ENCODE results near the gene INS.

INS gene

DNA sequence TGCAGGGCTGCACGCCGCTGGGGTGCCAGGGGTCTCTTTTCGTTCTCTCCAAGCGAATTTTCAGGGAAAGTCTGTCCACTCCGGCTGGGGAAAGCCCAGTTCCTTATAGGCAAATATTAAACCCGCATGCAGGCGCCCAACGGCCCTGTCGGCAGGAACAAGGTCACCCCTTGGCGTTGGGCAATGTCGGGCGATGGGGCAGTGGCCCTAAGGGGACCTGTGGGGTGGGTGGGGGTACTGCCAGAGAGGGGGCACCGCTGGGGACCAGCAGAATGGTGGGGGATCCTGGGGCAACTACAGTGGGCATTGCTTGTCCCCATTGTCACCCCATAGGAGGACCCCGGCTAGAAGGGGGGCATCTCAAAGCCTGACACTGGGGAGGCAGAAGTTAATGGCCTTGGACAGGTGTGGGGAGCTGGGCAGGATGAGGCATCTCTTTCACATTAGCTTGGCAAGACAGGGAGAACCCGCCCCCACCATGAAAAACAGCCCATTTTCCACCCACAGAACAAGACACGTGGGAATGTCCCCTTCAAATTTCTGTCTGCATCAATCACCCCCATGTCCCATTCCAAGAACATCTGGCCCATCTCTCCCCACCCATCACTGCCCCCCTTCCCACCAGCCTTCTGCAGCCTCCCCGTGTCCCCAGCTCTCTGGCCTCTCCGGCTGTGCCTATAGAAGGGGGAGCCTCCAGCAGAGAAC is 16.3 kb downstream of the INS start:
- DNase-seq (ENCODE audit: low read depth in 2 of 2), result no peak

GRCh38 chr11:2143799-2144543 is 17.0 kb downstream of the INS start:
- no peak for DNase-seq (ENCODE audit: low read depth in 2 of 2)

DNA sequence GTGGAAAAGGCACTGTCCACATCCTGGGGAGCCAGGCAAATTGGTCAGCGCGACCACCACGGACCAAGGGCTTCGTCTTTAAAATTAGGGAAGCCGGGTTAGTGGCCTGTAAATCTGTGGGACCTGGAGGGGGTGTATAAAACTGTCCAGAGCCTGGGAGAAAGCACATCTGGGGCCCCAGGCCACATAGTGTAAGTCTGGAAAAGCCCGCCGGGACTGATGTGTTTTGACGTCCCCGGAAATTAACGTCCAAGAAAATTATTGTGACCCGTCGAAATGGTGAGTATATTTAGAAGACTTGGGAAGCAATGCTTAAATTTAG is 17.6 kb downstream of the INS start:
- no peak for DNase-seq (ENCODE audit: low read depth in 2 of 2)

- DNase-seq (ENCODE audit: low read depth in 2 of 2), result peak in 1 of 2 donors; percentile 34
Observed at GRCh38 chr11:2142762-2143202, 18.2 kb downstream of the INS start.

DNA sequence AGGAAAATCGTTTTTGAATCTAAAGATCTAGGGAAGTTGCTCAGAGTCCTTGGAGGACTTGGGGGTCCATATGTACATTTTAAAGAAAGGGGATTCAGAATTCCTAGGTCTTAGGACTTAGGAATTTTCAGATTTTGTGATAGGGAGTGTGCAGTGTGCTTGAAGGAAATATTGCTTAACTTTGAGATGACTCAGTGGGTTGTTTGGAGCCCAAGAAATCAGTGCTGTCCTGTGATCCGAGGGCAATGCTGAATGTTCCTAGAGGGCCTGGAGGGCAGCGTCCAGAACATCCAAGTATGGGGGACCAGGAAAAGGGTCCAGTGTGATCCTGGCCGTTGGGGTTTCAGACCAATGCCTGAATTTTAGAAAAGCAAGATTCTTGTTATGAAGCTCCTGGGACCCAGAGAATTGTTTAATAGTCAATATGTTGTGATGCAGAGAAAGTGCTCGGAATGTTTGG is 18.7 kb downstream of the INS start:
- DNase-seq (ENCODE audit: low read depth in 2 of 2), result no peak

GRCh38 chr11:2140411-2141400 is 20.3 kb downstream of the INS start:
- DNase-seq (ENCODE audit: low read depth in 2 of 2), result no peak

DNA sequence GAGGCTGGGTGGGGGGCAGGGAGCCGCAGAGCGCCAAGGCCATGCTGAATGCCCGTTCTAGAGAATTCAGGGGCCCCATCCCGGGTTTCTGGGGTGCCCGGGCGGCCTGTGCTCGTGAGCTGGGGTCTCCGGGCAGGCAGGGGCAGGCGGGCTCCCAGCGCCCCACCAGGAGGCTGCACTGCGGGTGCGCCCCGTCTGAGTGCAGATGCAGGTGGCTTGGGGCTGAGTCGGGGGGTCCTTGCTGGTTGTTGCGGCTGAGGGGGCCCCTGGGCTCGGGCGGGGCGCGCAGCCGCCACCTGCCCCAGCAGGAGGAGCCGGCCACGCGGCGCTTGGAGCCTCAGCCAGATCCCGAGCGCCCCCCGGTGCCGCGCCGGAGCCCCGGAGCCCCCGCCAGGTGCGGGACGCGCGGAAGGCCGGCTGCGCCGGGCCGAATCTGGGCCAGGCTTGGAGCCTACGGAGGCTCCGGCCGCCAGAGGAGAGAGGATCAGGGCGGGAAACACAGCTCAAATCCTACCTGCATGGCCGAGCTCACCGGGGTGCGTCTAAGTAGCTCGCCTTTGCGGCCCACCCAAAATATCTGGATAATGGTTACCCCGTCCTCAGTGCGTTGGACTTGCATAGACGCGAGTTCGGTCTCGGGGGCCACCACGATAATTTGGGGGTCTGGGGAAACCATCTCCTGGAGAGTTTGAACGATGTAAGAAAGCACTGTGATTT is 21.2 kb downstream of the INS start:
- DNase-seq (ENCODE audit: low read depth in 2 of 2), result no peak

DNA sequence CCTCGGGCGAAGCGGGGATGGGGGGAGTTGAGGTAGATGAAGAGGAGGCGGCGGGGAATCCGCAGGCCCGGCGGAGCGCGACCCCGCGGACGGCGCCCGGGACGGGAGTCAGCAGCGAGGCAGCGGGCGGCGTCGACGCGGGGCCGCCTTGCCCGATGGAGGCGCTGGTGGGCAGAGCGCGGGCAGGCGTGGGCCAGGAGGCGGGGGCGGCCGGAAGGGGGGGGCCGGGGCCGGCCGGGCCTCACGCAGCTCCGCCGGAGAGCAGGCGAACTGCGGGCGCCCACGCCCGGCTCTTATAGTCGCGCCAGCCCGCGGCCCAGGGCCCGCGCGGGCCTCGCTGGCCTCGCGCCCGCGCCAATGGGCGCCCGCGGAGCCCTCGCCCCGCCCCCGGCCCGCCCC is 21.9 kb downstream of the INS start, which contains the start of gene IGF2:
IGF2 (minus strand) TSS at position 267 of the 399 bp plus-strand sequence. CDS start 3,866 bp downstream, outside the sequence.
- no peak for DNase-seq (ENCODE audit: low read depth in 2 of 2)

DNA sequence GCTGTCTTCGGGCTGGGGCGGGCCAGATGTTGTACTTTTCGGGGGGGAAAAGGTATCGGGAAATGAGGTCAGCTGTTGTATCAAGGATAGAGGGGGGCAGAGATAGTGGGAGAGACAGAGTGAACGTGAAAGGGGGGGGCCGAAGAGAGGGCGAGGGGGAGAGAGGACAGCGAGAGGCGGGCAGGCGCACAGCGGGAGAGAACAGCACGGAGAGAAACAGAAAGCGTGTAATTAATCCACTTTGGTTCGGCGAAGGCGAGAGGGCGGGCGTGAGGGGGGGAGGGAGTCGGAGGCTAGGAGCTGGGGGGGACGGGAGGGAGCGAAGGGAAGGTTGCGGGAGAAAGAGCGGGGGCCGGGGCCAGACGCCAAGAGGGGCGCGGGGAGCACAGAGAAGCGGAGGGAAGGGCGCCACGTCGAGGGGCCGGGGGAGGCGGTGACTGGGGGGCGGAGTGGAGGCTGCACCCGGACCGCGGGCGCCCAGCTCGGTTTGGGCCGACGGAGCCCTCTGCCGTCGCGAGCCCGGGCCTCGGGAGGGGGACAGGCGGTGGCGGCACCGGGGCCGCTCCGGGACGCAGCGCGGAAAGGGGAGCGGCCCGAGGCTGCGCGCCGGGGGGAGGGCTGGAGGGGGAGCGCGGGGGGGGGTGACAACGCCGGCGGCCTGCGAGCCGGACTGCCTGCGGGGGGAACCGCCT is 22.4 kb downstream of the INS start:
- no peak for DNase-seq (ENCODE audit: low read depth in 2 of 2)

GRCh38 chr11:2138068-2138430 is 23.0 kb downstream of the INS start:
- DNase-seq (ENCODE audit: low read depth in 2 of 2), result no peak

GRCh38 chr11:2137202-2138067 is 23.6 kb downstream of the INS start:
- DNase-seq (ENCODE audit: low read depth in 2 of 2), result no peak

DNA sequence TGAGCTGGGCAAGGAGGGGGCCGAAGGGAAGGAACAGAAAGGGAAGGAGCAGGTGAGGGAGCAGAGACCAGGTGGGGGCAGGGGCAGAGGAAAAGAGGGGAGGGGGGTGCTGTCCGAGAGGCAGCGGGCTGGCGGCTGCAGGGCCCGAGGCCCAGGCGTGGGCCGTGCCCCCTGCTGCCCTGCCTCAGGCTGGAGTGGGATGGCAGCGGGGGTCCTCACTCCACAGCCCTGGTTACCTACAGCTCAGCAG is 24.1 kb downstream of the INS start:
- DNase-seq (ENCODE audit: low read depth in 2 of 2), result no peak

DNA sequence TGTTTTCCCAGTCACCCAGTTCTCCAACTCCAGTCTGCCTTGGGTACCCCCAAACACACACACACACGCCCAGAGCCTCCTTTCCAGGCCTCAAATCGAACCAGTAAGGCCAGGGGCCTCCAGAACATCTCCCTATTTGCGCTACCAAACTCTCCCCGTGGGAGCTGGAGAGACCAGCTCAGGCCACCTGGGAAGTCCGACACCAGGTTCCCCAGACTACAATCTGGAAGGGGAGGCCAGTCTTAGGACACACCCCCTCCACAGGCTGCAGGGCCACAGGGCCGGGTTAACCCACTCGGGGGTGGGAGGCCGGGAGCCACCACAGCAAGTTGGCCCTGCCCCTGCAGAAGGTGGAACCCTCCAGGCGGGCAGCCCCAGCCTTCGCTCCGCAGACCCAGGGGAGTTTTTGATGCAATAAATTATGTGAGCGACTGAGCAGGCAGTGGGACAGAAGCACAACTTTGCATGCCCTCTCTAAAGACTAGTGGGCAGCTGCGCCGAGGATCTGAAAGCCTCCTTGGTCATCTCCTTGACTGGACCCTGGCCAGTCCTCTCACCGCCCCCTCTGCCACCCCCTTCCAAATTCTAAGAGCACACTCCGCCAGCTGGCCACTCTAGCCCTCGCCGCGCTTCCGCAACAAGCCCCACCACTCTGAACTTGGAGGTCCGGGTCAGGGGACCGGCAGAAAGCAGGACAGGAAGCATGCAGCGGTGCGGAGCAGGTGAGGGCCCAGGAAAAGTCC is 24.6 kb downstream of the INS start:
- DNase-seq (ENCODE audit: low read depth in 2 of 2), result no peak

- DNase-seq (ENCODE audit: low read depth in 2 of 2), result no peak
Observed at GRCh38 chr11:2135648-2136201, 25.3 kb downstream of the INS start.

DNA sequence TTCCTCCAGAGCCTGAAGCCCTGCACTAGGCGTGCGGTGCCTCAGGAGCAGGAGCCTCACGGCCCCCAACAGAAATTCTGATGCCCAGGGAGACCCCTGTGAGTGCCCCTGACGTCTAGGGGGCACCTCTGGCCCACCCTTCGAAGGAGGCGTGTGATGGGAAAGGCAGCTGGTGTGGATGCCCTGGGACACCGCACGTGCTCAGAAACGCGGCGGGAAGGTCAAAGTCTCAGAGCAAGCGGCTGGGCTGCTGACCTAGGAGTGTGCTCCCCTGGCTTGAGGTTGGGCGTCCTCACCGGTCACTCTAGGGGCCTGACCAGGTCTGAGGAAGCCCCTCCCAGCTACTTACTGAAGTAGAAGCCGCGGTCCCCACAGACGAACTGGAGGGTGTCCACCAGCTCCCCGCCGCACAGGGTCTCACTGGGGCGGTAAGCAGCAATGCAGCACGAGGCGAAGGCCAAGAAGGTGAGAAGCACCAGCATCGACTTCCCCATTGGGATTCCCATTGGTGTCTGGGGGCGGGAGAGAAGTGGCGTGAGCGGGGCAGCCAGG is 25.9 kb downstream of the INS start:
- no peak for DNase-seq (ENCODE audit: low read depth in 2 of 2)

GRCh38 chr11:2134022-2135010 is 26.7 kb downstream of the INS start:
- DNase-seq (ENCODE audit: low read depth in 2 of 2), result no peak

DNA sequence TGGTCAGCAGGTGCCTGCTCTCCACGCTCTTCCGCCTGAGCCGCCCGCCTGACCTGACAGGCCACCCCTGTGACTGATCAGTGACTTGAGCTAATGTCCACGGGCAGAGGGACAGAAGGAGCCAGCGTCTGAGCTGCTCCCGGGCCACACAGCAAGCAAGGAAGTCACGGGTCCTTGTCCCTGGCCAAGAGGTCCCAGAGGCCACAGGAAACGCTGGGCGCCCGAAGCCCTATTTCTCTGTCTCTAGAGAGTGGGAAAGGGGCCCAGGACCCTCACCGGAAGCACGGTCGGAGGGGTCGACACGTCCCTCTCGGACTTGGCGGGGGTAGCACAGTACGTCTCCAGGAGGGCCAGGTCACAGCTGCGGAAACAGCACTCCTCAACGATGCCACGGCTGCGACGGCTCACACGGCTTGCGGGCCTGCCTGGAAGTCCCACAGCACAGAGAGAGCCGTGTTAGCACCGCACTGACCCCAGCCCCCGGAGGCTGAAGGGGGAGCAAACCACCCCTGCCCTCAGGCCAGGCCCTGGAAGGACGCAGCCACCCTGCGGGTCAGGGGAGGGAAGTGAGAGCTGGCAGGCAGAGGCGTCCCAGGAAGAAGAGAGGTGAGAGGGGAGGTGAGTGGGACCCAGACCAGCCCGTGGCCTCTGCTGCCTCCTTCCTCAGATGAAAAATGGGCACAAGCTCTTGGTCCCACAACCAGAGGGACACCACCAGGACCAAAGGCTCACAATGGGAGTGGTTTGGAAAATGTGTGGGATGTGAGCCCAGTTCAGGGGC is 27.6 kb downstream of the INS start:
- DNase-seq (ENCODE audit: low read depth in 2 of 2), result no peak
